Astrocyte of the cerebellum (primary cell): ENCODE data around the gene KSR2.
A peak's percentile ranks its signal among the peaks of the same experiment; 100 is the strongest.

Source experiments
- DNase-seq: peaks from one replicate; pipeline ENCODE4 v3.0.0-alpha.2; 2011; ENCODE audit warnings: low read depth
- H3K4me3 ChIP-seq: 2 replicates; pipeline ENCODE4 v1.5.1; 2011; ENCODE audit warnings: mild to moderate bottlenecking, low read depth, low read length, moderate library complexity
- CTCF ChIP-seq: IDR thresholded peaks from 2 replicates; pipeline ENCODE4 v1.5.1; 2012; ENCODE audit warnings: low read length, low read depth, moderate library complexity, mild to moderate bottlenecking; ENCODE audit errors: missing control alignments
- in situ Hi-C: cut with HindIII; loops from 2 replicates; pipeline ENCODE4 v1.10.0; 2017; ENCODE audit warnings: low sequenced_read_pairs

KSR2 gene

GRCh38 chr12:117968151-117968789, 520 bp downstream of the KSR2 start:
- in situ Hi-C loops: no loop called here
- H3K4me3 ChIP-seq: peak overlapping the region; percentile 37
- no peak for DNase-seq

GRCh38 chr12:117967512-117967911, 1.3 kb downstream of the KSR2 start:
- TF ChIP-seq CTCF: no peak
- no peak for DNase-seq
- H3K4me3 ChIP-seq: no peak overlapping the region
- in situ Hi-C loops: no loop called here

More at GRCh38 chr12:117968151-117968789, 520 bp downstream of the KSR2 start:
- no peak for TF ChIP-seq CTCF

- no peak for TF ChIP-seq CTCF
- DNase-seq: no peak
- in situ Hi-C loops: no loop called here
- no peak overlapping the region for H3K4me3 ChIP-seq
Measured at GRCh38 chr12:117967043-117967442, 1.7 kb downstream of the KSR2 start.

GRCh38 chr12:117966511-117966910, 2.3 kb downstream of the KSR2 start:
- H3K4me3 ChIP-seq: no peak overlapping the region
- TF ChIP-seq CTCF: no peak
- DNase-seq: no peak
- in situ Hi-C loops: no loop called here

- no peak overlapping the region for H3K4me3 ChIP-seq
- TF ChIP-seq CTCF: no peak
- in situ Hi-C loops: no loop called here
- DNase-seq: no peak
Measured at GRCh38 chr12:117963836-117964235, 5.0 kb downstream of the KSR2 start.

- in situ Hi-C loops: no loop called here
Measured at GRCh38 chr12:117936722-117937484, 31.9 kb downstream of the KSR2 start.

More at GRCh38 chr12:117936722-117937484, 31.9 kb downstream of the KSR2 start:
- no peak overlapping the region for H3K4me3 ChIP-seq
- DNase-seq: no peak
- TF ChIP-seq CTCF: no peak
